GM12892 (cell line): ENCODE data around the gene ERH.

Experiments
- POLR2A ChIP-seq: IDR thresholded peaks from 2 replicates; pipeline ENCODE4 v1.6.1; 2011; ENCODE audit warnings: low read depth, low read length, control low read depth
- POLR2AphosphoS5 ChIP-seq: IDR thresholded peaks from 2 replicates; pipeline ENCODE4 v1.6.1; 2011; ENCODE audit warnings: low read depth, low read length, control low read depth
- TAF1 ChIP-seq: IDR thresholded peaks from 2 replicates; pipeline ENCODE4 v1.6.1; 2011; ENCODE audit warnings: low read depth, mild to moderate bottlenecking, control low read depth, low read length, borderline replicate concordance

- TF ChIP-seq TAF1 (no peak), POLR2AphosphoS5 (no peak), POLR2A (no peak)
Observed at GRCh38 chr14:69337984-69338383, 60.1 kb downstream of the ERH start.
